GM18499 (cell line): ENCODE measurements around the gene PHF12.
"Not testable (repeated sequence)": the region's sequence is repeated elsewhere in the genome, so short reads cannot be mapped to it uniquely, and the experiment has no call there.

Source experiments
- ATAC-seq: cut with Tn5 transposase; IDR thresholded peaks from one replicate; pipeline ENCODE4 v1.9.1; 2021; ENCODE audit warnings: moderate number of reproducible peaks; ENCODE audit not compliant: insufficient read depth, unreplicated experiment

Gene PHF12

DNA sequence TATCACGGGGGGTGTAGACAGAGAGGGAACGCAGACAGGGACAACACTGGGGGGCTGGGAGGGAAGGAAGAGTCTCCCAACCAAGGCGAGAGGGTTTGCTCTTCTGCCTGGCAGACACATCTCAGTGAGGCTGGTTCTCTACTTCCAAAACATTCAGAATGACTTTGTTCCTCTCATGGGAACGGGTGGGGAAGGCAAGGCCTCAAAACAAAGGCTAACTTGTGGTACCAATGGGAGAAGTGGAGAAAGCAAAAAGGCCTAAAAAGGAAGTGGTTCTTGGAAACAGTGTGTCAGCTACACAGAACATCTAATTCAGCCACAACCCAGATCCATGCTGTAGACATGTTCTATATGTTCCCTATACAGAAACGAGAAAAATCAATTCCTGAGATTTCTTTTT lies 61.3 kb downstream of the PHF12 start:
- no peak for ATAC-seq

DNA sequence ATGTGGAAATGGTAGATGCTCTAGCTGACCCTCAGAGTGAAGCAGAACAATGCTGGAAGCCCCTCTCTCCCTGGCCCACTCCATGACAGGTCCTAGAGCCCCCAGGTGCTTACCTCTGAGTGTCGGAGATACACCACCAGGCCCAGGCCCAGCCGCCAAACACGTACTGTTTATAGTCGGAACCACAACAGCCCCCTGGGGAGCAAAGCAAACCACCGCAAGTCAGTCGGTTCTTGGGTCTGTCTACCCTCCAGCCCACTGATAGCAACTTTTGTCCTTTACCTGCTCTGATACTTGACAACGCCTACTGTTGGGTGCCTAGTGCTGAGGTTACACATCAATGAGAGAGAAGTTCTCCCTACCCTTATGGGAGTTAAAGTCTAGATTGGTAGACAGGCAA lies 62.5 kb downstream of the PHF12 start:
- ATAC-seq: no peak

DNA sequence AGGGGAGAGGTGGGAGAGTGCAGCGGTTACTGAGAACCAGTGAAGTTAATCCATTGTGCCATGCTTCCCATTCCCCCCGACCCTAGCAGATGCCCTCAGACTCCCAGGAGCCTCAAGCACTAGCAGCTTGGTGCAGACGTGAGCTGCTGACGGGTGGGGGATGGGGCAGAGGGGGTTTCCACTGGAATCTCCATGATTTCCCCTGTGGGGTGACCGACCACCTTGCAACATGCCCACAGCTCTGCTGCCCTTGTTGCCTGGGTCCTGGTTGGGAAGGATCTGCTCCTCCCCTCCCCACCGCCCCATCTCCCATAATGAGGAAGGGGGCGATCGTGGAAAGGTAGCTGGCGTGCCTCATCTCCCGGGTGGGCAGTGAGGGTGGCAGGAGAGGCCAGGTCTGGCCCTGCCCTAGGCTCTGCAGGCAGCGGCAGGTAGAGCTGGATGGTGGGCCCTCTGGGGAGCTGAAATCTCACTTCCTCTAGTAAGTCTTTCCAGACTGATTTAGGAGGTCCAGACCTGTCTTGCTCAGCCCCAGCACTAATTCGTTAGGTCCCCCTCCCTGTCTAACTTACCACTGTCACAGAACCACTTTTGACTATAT lies 63.3 kb downstream of the PHF12 start:
- no peak for ATAC-seq

DNA sequence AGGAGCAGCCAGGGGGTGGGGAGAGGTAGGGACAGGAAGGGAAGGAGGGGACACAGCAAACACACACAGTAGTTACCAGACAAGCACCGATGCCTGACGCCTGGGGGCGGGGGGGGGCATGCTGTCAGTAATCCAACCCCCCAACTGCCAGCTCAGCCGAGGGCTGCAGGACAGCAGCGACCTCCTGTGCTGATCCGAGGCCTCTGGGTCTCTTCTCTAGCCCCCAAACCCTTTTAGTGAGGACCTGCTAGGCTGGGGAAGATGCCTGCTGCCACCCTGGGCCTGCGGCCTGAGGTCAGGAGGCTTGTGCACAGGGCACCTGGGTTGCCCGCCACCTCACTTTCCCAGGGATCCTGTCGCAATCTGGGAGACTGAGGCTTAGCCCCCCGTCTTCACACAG lies 65.4 kb downstream of the PHF12 start:
- no peak for ATAC-seq

DNA sequence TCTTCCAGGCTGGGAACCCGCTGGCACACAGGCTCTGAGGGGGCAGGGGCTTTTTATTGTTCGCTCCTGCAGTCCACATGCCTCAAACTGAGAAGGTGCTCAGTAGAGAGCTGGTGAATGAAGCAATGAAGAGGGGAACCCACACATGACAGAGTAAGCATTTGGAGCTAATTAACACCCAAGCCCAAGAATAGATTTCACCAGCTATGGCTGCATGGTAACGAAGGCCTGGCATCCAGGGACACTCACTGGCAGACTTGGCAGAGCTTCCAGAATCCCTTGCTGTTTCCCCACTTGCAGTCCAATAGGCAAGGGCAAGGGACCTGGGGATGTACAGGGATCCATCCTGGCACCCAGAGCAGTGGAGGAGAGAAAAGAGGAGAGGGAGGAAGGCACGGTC lies 66.0 kb downstream of the PHF12 start:
- ATAC-seq: no peak

DNA sequence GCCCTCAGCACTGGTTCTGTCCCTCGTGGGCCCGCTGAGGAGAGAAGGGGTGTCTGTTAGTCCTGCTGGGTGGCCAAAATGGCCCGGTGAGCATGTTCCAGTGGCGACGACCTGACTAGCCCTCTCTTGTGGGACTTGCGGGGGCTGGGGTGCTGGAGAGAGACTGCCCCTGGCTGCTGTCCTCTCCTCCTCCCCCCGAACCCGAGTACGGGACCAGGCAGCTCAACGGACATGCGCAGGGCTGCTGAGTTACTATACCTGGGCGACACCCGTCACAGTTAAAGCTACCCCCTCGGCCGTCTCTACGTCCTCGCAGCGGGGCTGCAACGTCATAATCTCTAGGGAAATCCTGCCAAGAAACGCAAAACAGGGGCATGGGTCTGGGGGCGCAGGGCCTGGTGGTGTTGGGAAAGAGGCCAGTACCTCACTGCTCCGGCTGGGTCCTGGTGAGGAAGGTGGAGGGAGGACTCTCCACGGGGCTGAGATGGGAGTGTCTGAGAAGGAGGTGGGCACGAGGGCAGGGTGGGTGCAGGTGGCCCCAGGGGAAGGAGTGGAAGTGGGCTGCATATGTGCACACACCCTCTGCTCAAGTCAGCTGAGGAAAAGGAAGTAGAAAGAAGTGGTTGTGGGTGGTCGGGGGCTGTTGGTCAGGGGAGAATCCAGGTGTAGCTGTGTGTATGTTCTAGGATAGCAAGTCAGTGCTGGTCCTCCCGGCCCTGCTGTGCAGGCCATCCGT lies 67.2 kb downstream of the PHF12 start:
- ATAC-seq: no peak

DNA sequence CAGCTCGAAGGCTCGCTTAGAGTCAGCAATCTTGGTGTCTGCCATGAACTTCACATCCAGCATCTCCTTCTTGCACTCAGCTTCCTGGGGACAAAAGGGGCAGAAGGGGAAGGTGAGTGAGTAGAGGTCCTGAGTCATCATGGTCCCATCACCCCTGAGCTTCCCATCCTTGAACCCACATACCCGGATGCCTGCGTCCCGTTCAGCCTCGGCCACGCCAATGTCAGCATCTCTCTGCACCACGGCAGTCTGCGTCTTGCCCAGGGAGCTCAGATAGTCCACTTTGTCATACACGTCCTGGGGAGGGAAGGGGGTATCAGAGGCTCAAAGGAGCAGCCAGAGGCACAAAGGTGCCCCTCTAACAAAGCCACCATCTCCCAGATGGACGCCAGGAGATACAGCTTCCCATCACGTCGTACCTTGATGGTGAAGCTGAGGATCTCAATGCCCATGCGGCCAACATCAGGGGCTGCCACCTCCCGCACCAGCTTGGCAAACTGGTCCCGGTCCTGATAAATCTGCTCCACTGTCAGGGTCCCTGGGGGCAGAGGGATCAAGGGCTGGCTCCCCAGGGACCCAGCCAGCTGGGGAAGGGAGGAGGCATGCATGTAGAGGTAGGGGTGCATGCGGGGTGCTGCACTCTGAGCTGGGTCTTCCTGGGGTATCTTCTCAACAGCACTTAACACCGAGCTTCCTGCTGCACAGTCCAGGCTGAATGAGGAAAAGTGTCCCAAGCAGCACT lies 69.0 kb downstream of the PHF12 start:
- no peak for ATAC-seq

DNA sequence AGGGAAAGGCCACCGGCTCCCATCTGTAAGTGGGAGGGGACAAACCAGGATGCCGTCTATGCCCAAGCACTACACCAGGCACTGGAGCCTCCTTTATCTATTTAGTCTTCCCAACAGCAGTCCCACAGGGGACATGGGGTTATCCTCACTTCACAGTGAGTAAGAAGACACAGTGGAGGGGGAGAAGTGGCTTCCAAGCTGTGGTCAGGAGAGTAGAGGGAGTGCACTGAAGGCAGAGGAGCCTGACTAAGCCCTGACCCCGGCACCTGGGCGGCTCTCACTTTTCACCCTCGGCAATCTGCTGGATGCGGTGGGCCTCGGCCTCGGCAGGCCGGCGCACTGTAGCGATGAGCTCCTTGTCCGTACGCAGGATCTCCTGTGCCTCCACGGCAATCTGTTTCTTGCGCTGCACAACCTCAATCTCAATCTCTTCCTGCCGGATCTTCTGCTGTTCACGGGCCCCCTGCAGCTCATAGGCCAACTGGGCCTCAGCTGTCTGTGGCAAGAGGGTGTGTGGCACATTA lies 69.7 kb downstream of the PHF12 start:
- ATAC-seq: no peak

DNA sequence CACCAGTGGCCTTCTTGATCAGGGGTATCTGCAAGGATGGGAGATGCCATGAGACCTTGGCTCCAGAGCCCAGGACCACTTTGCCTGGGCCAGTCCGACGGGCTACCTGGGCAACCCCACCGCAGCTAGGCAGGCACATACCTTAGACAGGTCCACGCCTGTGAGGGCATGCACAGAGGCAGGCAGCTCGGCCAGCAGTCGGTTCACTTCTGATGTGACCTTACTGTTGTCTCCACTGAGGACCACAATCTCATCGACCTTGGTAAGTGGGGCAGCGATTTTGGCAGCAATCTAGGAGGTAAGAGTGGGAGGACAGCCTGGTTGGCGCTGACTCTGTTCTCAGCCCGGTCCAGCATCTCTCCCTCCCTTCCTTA lies 70.8 kb downstream of the PHF12 start:
- ATAC-seq: no peak

DNA sequence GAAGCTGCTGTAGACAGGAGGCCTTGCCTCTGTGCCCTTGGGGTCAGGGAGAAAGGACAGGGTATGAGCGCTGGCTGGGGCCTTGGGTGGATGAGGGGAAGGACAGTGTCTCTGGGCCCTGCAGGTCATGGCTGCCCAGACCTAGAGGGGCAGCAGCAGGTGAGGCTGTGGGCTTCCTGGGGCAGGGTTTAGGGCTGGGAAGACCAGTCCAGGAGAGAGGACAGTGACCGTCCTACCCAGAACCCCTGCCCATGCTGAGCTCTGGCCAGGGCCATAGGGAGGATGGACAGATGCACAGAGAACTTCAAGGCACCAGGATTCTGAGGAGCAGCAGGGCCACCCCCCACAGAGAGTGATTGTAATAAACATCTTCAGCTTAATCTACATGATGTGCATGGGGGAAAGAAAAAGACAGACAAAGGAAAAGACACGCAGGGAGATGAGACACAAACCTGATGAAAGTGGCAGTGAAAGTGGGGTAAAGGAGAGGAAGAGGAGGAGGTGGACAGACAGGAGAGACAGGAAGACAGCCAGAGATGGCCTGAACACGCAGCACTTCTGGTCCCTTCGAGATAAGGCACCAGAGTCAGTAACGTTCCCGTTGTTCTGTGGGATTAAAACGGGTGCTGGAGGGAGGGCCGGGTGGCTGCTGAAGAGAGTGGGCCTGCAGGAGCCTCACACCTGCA lies 71.3 kb downstream of the PHF12 start:
- ATAC-seq: no peak

DNA sequence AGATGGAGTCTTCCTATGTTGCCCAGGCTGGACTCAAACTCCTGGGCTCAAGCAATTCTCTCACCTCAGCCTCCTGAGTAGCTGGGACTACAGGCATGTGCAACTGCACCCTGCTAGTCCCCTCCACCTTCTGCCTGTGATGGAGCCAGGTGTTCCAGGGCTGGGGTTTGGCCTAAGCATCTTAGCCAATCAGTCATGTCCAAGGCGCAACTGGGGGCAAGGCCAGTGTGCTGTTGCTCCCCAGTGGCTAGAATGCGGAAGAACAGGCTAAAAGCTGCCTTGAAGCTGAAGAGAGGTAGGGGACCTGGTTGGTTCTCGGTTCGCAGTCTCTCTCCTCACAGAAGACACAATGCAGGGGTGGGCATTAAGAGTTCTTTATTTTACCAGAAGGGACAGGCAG lies 72.3 kb downstream of the PHF12 start:
- ATAC-seq: no peak

DNA sequence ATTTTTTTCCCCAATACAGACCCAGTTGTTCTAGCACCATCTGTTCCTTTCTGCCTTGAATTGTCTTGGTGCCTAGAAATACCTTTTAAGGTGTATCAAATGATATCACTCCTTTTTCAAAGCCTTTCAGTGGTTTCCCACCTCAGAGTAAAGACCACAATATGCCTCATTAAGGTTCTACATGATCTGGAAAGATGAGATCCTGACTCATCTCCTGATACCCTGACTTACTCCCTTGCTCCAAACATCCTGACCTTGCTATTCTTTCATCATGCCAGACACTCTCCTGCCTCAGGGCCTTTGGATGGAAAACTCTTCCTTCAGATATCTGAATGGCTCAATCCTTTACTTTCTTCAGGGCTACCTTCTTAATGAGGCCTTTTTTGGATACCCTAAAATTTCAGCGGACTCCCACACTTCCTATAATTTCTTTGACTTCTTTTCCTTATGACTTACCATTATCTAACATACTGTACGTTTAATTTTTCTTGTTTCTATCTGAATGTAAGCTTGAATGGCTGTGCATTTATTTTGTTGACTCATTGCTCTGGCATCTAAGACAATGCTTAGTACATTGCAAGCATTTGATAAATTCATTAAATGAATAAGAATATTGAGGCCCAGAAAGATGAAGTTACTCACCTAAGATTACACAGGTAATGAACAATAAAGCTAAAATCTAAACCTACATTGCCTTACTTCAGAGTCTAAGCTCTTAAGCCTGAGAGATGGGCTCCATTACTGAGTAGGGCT lies 73.0 kb downstream of the PHF12 start:
- no peak for ATAC-seq

DNA sequence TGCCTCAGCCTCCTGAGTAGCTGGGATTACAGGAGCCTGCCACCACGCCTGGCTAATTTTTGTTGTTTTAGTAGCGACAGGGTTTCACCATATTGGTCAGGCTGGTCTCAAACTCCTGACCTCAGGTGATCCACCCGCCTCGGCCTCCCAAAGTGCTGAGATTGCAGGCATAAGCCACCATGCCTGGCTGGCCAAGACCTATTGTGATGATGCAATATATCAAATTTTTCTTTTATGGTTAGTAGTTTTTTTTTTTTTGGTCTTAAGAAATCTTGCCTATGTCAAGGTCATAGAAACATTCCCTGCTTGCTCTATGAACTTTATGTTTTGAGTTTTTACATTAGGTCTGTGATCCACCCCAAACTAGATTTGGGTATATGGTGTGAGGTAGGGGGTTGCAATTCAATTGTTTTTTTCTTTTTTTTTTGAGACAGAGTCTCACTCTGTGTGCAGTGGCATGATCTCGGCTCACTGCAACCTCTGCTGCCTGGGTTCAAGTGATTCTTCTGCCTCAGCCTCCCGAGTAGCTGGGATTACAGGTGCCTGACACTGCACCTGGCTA lies 74.1 kb downstream of the PHF12 start:
- not testable (repeated sequence) for ATAC-seq

DNA sequence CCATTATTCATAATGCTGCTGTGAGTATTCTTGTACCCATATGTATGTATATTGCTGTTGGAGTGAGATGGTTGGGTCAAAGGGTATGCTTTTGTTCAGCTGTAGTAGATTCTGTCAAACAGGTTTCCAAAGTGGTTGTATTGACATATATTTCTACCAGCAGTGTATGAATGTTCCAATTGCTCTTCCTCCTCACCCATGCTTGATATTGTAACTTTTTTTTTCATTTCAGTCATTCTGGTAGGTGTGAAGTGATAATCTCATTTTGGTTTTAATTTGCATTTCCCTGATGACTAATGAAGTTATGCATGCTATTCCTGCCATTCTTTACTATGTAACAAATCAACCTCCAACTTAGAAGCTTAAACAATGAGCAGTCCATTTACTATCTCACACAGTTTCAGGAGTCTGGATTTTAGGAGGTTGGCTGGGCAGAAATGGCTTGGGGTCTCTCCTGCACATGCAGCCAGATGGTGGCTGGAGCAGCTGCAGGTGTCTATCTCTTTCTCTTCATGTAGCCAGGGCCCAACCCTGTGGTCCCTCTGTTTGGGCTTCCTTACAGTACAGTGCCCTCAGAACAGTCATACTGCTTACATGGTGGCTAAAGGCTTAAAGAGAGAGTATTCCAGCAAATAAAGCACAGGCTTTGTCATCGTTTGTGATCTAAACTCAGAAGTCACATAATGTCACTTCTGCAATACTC lies 75.3 kb downstream of the PHF12 start:
- no peak for ATAC-seq

DNA sequence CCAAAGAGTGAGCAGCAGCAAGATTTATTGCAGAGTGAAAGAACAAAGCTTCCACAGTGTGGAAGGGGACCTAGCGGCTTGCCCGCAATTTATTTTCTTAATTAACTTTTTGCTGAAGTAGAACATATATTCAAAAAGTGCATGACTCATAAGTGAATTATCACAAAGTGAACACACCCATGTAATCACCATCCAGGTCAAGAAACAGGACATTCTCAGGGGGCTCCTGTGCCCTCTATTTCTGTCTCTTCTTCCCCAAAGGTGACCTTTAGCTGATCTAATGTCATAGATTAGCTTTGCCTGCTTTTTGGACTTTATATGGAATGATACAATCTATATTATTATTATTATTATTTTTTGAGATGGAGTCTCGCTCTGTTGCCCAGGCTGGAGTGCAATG lies 76.6 kb downstream of the PHF12 start:
- no peak for ATAC-seq

DNA sequence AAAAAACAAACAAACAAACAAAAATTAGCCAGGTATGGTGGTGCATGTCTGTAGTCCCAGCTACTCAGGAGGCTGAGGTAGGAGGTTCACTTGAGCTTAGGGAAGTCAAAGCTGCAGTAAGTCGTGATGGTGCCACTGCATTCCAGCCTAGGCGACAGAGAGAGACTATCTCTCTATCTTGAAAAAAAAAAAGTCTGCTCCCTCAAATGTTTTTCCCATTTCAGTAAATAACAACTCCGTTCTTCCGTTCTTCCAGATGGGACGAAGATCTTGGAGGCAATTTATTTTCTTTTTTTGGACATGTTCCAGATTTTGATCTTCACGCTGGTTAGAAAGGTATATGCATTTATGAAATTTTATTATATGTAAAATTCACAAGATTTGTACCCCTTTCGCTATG lies 77.5 kb downstream of the PHF12 start:
- no peak for ATAC-seq

DNA sequence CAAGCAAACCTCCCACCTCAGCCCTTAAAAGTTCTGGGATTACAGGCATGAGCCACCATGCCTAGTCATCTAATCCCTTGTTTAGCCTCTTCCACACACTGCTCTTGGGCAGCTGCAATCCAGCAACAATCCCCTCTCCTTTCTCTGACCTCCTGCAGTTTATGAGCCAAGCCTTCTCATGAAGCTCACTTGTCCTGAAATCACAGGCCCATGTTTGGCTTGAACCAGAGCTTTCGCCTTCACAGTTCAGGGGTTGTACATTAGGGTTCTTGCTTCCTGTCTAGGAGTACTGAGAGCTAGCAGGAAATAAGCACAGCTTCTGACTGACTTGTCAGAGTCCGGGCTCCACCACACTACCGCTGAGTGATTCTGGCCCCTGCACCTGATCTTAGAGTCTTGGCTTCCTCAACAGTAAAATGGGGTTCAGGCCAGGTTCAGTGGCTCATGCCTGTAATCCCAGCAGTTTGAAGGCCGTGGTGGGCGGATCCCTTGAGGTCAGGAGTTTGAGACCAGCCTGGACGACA lies 80.2 kb downstream of the PHF12 start:
- peak; percentile 52 for ATAC-seq

DNA sequence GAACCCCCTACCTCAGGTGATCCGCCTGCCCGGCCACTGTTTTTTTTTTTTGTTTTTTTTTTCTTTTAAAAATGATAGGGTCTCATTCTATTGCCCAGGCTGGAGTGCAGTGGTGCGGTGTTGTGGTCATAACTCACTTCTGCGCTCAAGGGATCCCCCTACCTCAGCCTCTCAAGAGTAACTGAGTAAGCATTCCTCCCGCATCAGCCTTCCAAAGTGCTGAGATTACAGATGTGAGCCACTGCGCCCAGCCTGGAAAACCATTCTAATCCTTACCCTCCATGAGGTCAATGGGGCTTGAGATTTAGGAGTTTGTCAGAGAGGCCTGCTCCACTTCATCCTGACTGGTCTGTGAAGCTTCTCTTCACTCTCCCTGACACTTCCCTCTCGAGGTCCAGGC lies 84.0 kb downstream of the PHF12 start:
- ATAC-seq: no peak
